GM10847 (cell line): Measurements from ENCODE around the gene HUWE1.

Source experiments
- POLR2A ChIP-seq: IDR thresholded peaks from 2 replicates; pipeline ENCODE4 v1.6.1; 2011; ENCODE audit not compliant: insufficient read length; ENCODE audit errors: extremely low read depth

The HUWE1 gene

DNA sequence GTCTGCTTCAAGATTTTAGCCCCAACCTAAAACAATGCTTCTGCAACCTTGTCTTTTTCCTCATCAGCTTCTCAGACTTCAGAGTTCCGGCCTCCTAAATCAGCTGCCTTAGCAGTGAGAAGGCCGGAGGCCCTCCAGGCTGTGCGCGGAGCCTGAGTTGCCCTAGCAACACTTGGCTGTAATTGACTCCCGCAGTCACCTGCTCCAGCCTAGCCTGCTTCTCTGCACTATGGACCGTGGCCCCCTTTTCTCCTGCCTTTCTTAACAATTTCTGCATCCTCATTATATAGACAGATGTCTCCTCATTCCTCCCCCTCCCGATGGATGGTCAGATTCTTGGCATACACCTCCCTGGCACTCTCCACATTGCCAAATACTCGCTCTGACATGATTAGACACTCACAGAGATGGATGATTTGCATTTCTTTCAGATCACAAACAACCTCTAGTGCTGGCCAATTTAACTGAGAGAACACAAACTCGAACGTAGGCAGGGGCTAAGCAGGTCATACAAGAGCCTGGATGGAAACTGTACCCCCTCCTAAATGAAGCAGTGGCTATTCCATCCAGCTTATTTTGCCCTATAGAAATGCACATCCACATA is 9.5 kb upstream of the HUWE1 start:
- no peak for TF ChIP-seq POLR2A

GRCh38 chrX:53694642-53695041 is 8.1 kb upstream of the HUWE1 start:
- TF ChIP-seq POLR2A: no peak

DNA sequence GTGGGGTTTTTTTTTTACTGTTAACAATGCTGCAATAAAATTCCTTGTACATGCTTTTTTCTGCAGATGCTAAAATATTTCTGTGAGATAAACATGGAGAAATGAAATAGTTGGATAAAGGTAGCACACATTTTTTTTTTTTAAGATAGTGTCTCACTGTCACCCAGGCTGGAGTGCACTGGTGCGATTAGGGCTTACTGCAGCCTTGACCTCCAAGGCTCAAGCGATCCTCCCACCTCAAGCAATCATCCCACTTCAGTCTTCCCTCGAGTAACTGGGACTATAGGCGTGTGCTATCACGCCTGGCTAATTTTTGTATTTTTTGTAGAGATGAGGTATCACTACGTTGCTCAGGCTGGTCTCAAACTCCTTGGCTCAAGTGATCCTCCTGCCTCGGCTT is 1.8 kb upstream of the HUWE1 start:
- TF ChIP-seq POLR2A: no peak

DNA sequence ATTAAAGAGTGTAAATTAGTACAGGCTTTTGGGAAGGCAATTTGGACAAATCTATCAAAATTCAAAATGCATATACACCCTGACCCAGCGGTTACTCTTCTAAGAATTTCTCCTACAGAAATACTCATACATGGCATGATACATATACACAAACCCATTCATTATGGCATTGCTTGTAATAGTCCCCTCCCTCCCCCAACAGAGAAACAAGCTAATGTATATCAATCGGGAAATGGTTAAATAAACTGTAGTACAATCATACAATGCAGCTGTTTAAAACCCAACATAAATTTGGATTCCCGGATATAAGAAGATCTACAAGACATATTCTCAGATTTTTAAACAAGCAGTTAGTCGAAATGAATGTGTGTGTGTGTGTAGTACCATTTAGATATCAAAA is 808 bp downstream of the HUWE1 start:
- no peak for TF ChIP-seq POLR2A

DNA sequence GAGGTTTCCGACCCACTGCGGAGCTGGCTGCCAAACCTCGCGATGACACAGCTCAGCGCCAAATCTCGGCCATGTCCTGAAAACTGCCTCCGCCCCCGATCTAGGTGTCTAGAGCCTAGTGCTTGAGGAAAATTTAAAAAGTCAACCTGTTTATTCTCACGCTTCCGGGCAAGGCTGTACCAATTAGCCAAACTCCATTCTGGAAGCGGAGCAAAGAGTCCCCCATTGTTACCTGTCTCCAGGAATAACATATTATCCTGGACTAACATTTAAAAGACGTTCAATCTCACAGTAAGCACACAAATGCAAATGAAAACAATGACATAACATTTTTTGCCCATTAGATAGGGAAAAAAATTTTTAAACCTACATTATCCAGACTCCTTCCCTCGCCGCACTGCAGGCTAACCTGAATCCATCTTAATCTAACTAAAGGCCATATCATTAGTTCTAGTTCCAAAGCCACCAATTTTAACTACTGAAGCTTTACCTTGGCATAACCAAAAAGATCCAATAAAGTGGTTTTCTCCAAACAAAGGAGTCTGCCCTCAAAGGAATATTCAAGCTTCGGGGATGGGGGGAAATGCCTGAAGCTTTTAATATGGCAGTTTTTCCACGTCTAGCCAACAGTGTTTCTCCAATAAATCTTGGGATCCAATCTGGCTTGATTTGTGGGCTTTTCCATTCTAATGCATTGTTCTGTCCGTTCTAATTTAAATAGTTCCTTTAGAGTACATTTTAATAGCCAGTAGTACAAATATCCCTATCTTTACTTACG is 1.9 kb downstream of the HUWE1 start:
- TF ChIP-seq POLR2A: no peak

DNA sequence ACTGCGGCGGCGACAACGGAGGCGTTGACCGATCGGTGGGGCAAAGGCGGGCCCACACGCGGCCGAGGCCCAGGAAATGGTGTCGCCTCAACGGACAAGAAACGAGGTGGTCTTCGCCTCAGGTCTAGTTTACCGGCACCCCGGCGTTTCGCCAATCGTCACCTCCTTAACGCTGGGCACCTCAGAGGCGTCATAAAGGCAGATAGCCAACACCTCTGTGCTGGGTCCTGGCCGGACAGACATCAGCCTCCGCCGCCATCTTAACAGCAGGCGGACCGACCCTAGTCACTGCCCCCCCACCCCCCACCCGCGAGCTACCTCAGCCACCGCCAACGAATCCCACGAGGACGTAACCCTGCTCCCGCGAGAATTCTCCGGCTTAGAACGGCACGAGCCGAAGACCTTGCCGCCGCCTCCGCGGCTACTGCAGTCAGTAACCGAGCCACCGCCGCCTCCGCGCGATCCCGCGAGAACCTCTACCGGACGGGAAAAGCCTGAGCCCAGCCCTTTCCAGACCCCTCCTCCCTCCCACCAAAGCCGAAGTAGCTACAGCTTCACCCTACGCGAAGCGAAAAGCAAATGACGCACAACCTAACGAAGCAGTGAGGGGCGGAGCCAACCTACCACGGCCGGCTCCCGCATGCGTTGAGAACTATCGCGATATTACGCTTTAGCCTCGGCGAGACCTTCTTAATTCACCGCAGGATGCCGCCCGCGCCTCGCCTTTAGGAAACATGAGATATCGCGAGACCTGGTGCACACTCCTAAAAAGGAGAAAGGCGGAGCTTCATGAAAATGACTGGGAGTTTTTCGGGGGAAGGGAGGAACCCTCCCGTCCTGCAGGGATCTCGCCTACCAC is 2.7 kb downstream of the HUWE1 start:
- no peak for TF ChIP-seq POLR2A

GRCh38 chrX:53682885-53683555 is 3.5 kb downstream of the HUWE1 start:
- TF ChIP-seq POLR2A: no peak

GRCh38 chrX:53681661-53682060 is 4.9 kb downstream of the HUWE1 start:
- TF ChIP-seq POLR2A: no peak

DNA sequence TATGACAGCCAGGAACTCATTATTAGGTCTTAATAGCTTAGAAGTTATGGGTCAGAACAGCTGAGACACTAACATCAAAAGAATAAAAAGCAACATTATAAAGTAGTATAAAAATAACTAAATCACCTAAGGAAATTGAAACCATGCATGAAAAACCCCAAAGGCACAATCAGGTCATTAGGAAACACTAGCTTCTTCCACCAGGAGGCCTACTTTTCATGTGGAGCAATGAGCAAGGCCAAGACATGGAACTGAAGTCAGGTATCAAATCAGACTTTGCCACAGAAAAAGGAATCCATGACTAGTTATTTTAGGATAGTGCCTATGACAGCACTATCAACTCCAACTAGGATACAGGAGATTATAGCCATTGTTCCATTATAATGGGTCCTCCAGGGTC is 7.9 kb downstream of the HUWE1 start:
- no peak for TF ChIP-seq POLR2A

- no peak for TF ChIP-seq POLR2A
Measured at GRCh38 chrX:53677286-53677685, 9.2 kb downstream of the HUWE1 start.

DNA sequence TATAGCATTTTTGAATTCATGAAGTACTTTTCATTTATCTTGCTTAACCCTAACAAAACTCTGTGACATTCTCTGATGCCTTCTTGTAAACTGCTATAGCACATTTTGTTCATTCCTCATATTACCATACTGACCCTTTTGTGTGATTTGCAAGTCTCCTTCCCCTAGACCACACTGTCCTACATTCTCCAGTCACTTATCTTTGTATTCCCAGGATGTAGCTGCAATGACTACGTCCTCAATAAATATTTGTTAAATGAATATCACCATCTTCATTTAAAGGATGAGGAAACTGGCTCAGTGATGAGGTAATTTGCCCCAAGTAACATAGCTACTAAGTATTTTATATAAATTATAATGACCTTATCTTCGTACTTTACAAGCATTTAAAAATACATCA is 11.9 kb downstream of the HUWE1 start:
- TF ChIP-seq POLR2A: no peak

- no peak for TF ChIP-seq POLR2A
Measured at GRCh38 chrX:53669258-53669657, 17.3 kb downstream of the HUWE1 start.

DNA sequence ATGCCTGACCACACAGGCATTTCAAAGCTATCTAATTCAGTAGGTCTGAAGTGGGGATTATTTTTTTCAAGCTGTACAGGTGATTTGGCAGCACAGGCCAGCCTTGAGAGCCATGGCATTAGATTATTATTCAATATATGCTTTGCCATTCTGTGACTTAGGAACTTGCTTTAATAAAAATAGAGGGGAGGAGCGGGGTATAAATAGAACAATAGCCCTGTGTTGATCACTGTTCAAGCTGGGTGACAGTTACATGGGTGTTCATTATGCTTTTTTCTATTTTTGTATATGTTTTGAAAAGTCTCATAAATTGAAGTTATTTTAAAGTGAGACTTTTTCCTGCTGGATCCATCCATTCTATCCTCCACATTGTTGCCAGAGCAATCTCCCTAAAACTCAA is 20.3 kb downstream of the HUWE1 start:
- no peak for TF ChIP-seq POLR2A

DNA sequence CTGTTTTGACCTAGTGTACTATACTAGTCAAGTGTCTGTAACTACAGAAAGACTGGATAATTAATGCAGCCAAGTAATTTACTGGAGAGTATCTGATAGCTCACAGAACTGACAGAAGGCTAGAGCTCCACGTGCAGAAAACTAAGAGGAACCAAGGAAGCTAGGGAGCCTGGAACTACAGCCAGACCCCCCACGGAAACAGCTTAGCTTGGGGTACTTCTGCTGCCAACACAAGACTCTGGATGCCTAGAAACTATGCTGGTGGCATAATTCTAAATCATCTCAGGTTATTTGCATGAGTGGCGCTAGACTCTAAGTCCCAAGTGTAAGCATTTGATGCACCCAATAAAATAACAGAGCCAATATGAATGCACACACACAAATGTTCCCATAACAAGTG is 26.5 kb downstream of the HUWE1 start:
- no peak for TF ChIP-seq POLR2A

DNA sequence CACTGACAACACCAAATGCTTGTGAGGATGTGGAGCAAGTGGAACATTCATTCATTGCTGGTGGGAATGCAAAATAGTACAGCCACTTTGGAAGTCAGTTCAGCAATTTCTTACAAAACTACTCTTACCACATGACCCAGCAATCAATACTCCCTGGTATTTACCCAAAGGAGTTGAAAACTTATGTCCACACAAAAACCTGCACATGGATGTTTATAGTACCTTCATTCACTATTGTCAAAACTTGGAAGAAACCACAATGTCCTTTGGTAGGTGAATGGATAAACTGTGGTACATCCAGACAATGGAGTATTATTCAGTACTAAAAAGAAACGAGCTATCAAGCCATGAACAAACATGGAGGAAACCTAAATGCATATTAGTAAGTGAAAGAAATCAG is 27.5 kb downstream of the HUWE1 start:
- TF ChIP-seq POLR2A: no peak
